ACC112 (cell line): ENCODE data around the gene SORCS2.

Source experiments
- H2AFZ ChIP-seq: fragments of 200-600 bp; sonication (generic); one replicate; pipeline ENCODE4 v1.6.0; 2017; ENCODE audit warnings: antibody characterized with exemption, low read length; ENCODE audit not compliant: unreplicated experiment
- H3K27ac ChIP-seq: fragments of 200-600 bp; sonication (generic); 2 replicates; pipeline ENCODE4 v1.5.1; 2014; ENCODE audit warnings: low read depth, mild to moderate bottlenecking, antibody characterized with exemption, low read length, moderate library complexity
- H3K27me3 ChIP-seq: fragments of 200-600 bp; sonication (generic); 2 replicates; pipeline ENCODE4 v1.6.1; 2014; ENCODE audit warnings: mild to moderate bottlenecking, antibody characterized with exemption, low read length, moderate library complexity, mixed read lengths; ENCODE audit not compliant: insufficient read depth
- H3K36me3 ChIP-seq: fragments of 200-600 bp; sonication (generic); 2 replicates; pipeline ENCODE4 v1.6.1; 2016; ENCODE audit warnings: mild to moderate bottlenecking, antibody characterized with exemption, low read length, moderate library complexity, mixed read lengths; ENCODE audit not compliant: insufficient read depth
- H3K4me1 ChIP-seq: fragments of 200-600 bp; sonication (generic); one replicate; pipeline ENCODE4 v1.6.1; 2016; ENCODE audit warnings: low read length, mixed read lengths; ENCODE audit not compliant: insufficient read depth, unreplicated experiment, control insufficient read depth
- H3K4me3 ChIP-seq: fragments of 200-600 bp; sonication (generic); 2 replicates; pipeline ENCODE4 v1.5.1; 2014; ENCODE audit warnings: mild to moderate bottlenecking, low read depth, low read length
- H3K79me2 ChIP-seq: fragments of 200-600 bp; sonication (generic); one replicate; pipeline ENCODE4 v1.6.0; 2016; ENCODE audit warnings: low read length; ENCODE audit not compliant: control insufficient read depth, unreplicated experiment, insufficient read depth

Gene SORCS2

DNA sequence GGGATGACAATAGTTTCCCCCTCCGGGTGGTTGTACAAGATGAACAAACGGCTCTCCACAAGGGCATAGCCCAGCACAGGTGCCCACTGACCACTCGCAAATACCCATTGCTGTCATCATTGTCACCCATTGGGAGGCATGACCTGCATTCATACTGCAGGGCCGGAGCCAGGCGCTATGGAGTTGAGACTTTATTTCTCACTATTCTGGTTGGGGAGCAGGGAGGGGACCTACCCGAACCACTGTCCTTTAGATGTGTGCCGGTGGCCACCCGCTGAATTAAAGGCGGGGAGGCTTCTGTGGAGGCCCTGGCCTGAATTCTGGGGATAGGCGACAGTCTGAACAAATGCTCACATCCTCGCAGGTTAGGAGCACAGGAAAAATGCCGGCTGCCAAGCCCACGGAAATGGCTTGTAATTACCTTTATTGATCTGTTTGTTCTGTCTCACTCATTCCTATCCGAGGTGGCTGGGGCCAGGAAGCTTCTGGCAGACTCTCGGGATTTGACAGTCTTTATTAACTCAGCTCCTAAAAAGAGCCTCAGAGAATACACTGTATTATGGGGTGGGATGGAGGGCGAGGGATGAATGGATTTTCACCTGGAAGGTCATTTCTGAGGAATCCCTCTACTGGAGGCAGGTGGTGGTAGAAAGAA lies 367.5 kb downstream of the SORCS2 start:
- Histone ChIP-seq H2AFZ (no peak overlapping the region), H3K79me2 (no peaks in the 10 kb centered on the region), H3K4me1 (peaks cover 6% of the 10 kb centered on the region), H3K27me3 (peaks cover 24% of the 10 kb centered on the region; the same call in 1 of the 2 replicates), H3K36me3 (no peaks in the 10 kb centered on the region), H3K27ac (no peak overlapping the region), H3K4me3 (no peak overlapping the region)

DNA sequence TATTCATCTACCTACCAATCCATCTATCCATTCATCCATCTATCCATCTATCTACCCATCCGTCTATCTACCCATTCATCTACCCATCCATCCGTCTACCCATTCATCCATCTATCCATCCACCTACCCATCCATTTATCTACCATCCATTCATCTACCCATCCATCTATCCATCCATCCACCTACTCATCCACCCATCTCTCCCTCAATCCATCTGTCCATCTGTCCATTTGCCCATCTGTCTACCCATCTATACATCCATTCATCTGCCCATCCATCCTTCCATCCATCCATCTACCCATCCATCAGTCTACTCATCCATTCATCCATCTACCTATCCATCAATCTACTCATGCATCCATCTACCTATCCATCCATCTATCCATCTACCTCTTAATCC lies 369.2 kb downstream of the SORCS2 start:
- Histone ChIP-seq H3K79me2 (no peaks in the 10 kb centered on the region), H3K27me3 (peaks cover 24% of the 10 kb centered on the region; the same call in 1 of the 2 replicates), H2AFZ (no peak overlapping the region), H3K27ac (no peak overlapping the region), H3K36me3 (no peaks in the 10 kb centered on the region), H3K4me1 (peaks cover 6% of the 10 kb centered on the region), H3K4me3 (no peak overlapping the region)

DNA sequence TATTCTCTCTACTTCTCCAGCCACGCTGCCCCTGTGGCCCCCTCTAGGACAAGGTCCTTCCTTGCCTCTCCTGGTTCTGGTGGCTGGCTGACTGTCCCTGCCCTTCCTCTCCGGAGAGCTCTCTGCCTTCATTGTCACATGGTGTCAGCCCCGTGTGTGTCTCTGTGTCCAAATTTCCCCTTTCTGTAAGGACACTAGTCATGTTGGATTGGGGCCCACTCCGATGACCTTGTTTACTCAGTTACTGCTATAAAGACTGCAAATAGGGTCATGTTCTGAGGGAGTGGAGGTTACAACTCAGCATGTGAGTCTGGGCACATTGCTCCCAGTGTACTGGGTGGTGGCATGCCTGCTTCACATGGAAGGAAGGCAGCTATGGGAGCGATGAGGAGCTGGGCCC lies 371.9 kb downstream of the SORCS2 start:
- Histone ChIP-seq H3K4me3 (no peak overlapping the region), H3K79me2 (no peaks in the 10 kb centered on the region), H3K4me1 (no peaks in the 10 kb centered on the region), H3K27ac (no peak overlapping the region), H2AFZ (no peak overlapping the region), H3K36me3 (no peaks in the 10 kb centered on the region), H3K27me3 (peaks cover 24% of the 10 kb centered on the region; the same call in 1 of the 2 replicates)

DNA sequence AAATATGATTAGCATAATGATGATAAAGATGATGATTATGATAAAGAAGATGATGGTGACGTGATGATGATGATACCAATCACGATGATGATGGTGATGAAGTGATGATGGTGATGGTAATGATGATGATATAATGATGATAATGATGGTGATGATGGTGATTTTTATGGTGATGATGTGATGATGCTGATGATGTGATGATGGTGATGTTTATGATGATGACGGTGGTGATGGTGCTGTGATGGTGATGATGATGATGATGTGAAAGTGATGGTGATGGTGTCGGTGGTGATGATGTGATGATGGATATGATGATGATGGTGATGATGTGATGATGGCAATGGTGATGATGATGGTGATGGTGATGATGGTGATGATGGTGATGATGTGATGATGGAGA lies 373.1 kb downstream of the SORCS2 start:
- H3K27ac ChIP-seq, result no peak overlapping the region
- H3K4me1 ChIP-seq, result no peaks in the 10 kb centered on the region

DNA sequence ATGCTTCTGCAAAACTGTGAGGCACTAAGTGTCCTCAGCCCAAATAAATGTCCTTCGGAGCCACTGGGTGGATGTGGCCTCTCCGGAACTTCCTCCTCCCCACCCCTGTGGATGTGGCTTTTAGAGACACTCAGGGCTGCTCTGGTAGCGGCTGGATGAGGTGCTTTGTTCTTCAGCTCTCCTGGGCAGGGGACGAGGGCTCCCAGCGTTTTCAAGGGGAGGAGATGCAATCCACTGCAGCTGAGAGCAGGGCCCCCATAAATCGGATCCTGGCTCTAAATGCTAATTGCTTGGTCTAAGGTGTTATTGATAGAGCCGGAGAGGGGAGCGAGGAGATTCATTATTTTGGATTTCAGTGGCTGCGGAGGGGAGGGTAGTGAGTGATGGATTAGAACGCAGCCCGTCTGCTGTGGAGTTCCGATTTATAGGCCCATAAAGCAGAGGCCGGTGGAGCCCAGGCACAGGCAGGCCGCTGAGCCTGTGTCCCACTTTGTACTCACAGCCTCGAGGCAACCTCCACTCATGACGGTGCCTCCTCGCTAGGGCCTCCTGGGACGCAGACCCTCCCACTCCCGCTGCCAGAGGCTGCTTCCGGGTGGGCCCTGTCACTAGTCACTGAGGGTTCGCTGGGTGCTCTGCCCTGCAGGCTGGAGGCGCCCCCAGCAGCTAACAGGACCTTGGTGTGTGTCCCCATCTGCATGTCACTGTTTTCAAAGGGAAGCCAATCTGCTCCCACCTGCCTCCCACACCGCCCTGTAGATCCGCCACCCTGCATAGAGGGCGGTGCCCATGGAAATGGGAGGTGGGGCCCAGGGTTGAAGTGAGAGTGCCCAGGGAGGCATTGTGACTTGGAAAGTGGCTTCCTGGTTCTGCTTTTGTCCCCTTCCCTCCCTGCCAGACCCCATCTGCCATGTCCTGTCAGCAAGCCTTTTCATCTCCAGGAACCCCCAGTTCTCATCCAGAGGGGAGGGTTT lies 377.8 kb downstream of the SORCS2 start:
- Histone ChIP-seq H3K4me3 (no peak overlapping the region), H3K36me3 (no peaks in the 10 kb centered on the region), H3K79me2 (no peaks in the 10 kb centered on the region), H2AFZ (no peak overlapping the region), H3K27ac (no peak overlapping the region), H3K4me1 (no peaks in the 10 kb centered on the region), H3K27me3 (peaks cover 18% of the 10 kb centered on the region)

More for the DNA sequence above, 373.1 kb downstream of the SORCS2 start:
- H3K36me3 ChIP-seq, result no peaks in the 10 kb centered on the region
- no peaks in the 10 kb centered on the region for H3K79me2 ChIP-seq
- no peak overlapping the region for H3K4me3 ChIP-seq
- H3K27me3 ChIP-seq, result peaks cover 22% of the 10 kb centered on the region; the same call in 1 of the 2 replicates
- H2AFZ ChIP-seq, result no peak overlapping the region

DNA sequence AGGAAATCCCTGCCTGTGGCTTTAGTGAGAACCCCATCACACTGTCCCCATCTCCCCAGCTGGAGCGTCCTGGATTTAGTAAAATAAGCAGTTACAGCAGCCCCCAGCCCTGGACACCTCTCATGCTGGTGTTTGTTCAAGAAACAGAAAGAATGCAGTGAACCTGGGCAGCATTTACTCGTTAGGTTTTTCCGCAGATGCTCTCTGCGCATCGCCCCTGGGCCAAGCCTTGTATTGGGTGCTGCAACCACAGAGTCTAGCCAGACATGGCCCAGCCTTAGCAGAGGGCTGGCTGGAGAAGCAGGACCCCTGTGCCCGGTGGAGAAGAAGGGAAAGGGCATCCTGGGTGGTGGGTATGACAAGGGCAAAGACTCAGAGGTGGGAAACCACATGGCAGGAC lies 378.7 kb downstream of the SORCS2 start:
- H3K27ac ChIP-seq, result no peak overlapping the region
- H2AFZ ChIP-seq, result no peak overlapping the region
- H3K36me3 ChIP-seq, result no peaks in the 10 kb centered on the region
- no peaks in the 10 kb centered on the region for H3K4me1 ChIP-seq
- H3K79me2 ChIP-seq, result no peaks in the 10 kb centered on the region
- H3K27me3 ChIP-seq, result peaks cover 21% of the 10 kb centered on the region
- no peak overlapping the region for H3K4me3 ChIP-seq

DNA sequence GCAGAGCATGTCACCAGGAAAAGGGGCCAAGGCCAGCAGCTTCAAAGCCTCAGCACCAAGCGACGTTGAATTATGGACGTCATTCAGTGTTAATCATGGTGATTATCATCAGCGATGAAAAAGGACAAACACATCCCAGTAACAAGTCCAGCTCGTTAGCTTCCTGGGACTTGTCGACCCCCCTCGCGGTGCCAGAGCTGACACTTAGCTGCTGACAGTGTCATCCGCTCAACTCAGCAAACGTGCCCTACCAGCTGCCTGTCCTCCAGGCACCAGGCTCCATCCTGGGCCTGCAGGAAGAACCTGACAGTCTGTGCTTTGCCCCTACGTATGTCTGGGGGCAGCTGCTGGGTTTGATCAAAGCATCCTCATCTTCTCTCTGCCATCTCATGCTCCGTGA lies 379.4 kb downstream of the SORCS2 start:
- Histone ChIP-seq H3K36me3 (no peaks in the 10 kb centered on the region), H3K4me1 (no peaks in the 10 kb centered on the region), H3K27me3 (peaks cover 21% of the 10 kb centered on the region), H2AFZ (no peak overlapping the region), H3K79me2 (no peaks in the 10 kb centered on the region), H3K4me3 (no peak overlapping the region), H3K27ac (no peak overlapping the region)

DNA sequence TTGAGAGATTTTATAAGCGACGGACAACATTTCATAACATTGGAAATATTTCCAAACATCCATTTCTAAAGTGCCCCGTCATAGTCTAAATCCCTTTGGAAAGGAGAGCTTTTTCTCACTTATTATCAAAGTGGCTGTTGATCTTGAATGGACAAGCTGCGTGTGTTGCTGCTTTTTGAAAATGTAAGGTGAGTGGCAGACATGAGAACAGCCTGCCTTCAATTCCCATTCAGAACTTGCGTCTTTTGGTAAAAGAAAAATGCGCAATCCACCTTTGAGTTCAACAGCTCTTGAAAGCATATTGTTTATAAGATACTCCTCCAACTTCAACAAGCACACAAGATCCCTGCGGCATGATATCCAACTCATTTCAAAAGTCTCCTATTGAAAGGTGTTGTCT lies 380.6 kb downstream of the SORCS2 start:
- Histone ChIP-seq H2AFZ (no peak overlapping the region), H3K4me1 (no peaks in the 10 kb centered on the region), H3K4me3 (no peak overlapping the region), H3K27ac (no peak overlapping the region), H3K27me3 (peaks cover 21% of the 10 kb centered on the region), H3K36me3 (no peaks in the 10 kb centered on the region), H3K79me2 (no peaks in the 10 kb centered on the region)

DNA sequence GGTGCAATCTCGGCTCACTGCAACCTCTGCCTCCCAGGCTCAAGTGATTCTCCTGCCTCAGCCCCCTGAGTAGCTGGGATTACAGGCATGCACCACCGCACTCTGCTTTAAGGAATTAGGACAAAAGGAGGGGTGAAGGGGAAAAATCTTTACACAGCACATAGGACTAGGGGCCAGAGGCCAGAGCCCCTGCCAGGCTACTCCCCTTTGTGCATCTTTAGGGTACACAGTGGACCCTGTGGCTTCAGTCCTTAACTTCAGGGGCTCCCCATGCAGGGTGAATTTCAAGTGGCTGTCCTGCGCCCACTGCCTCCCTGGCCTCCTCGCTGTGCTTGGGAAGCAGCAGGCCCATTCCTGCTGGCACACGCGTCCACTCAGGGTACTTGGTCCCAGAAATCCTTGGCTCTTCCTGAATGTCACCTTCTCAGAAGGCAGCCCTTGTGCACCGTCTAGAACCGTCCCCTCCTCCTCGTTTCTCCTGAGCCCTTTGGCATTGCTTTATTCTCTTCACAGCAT lies 381.3 kb downstream of the SORCS2 start:
- H3K27me3 ChIP-seq, result peaks cover 21% of the 10 kb centered on the region
- no peak overlapping the region for H2AFZ ChIP-seq
- H3K79me2 ChIP-seq, result no peaks in the 10 kb centered on the region
- H3K36me3 ChIP-seq, result no peaks in the 10 kb centered on the region
- H3K4me3 ChIP-seq, result no peak overlapping the region
- H3K27ac ChIP-seq, result no peak overlapping the region
- no peaks in the 10 kb centered on the region for H3K4me1 ChIP-seq

DNA sequence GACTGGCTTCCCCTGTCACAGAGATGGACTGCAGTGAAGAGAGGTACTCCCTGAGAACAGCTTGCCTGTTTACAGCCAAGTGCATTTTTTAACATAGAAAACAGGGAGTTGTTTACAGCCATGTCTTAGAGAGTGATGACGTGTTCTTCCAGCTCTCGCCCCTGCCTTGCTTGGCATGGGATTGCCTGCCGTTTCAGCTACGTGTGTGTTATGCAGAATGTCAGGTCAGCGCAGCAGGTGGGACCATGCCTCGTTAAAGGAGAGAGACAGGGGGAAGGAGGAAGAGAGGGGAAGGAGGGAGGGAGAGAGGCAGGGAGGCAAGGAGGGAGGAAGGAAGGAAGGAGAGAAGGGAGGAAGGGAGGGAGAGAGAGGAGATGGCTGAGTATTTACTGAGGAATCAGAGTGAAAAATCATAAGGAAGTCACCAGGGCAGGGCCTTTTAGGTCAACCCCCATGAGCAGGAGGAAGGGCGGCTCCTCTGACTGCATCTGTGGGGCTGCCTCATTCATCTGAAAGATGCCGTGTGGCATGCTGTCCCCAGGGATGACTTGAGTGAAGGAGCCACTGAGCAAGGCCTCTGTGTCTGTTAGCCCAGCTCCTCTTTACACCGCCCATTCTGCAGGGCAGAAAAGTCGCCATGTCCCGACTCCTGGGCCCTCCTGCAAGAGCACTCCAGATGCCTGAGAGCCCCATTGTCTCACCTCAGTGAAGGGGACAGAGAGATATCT lies 382.1 kb downstream of the SORCS2 start:
- Histone ChIP-seq H3K36me3 (no peaks in the 10 kb centered on the region), H3K27ac (no peak overlapping the region), H3K27me3 (peaks cover 21% of the 10 kb centered on the region), H3K79me2 (no peaks in the 10 kb centered on the region), H3K4me1 (no peaks in the 10 kb centered on the region), H3K4me3 (no peak overlapping the region), H2AFZ (no peak overlapping the region)
